Caki2 (cell line): ENCODE data around the gene CCM2. TPM values are rescaled to one million over a fixed set of nuclear protein-coding genes. Genes with fewer than 3 reads are reported as not detected.

Experiments
- DNase-seq: peaks from one replicate; pipeline ENCODE4 v3.0.0-alpha.2; 2015; ENCODE audit warnings: low read depth
- in situ Hi-C: cut with HindIII; loops from 2 replicates; pipeline ENCODE4 v1.10.0; 2016; ENCODE audit warnings: low sequenced_read_pairs, low pct_unique_long_range_greater_than_20kb, mixed read lengths
- total RNA-seq: library from RNA; depleted of rRNA; stranded (reverse); fragments of >200 nt; shearing (Covaris generic); gene quantifications from 2 replicates; pipeline ENCODE4 v1.2.3, GENCODE V29; 2014; ENCODE audit warnings: low replicate concordance

CCM2 gene
- total RNA-seq, 1 experiment from 2014 or later, result 81.5 TPM

GRCh38 chr7:45048748-45049147 is 48.7 kb downstream of the CCM2 start:
- in situ Hi-C loops, result no loop called here
- DNase-seq, result peak; percentile 14

- no peak for DNase-seq
- in situ Hi-C loops, result no loop called here
These were observed 50.2 kb downstream of the CCM2 start for GRCh38 chr7:45050198-45050597.

- DNase-seq, result no peak
- in situ Hi-C loops, result no loop called here
These were observed 52.0 kb downstream of the CCM2 start for GRCh38 chr7:45052011-45052410.

- in situ Hi-C loops, result no loop called here
- DNase-seq, result no peak
These were observed 53.4 kb downstream of the CCM2 start for GRCh38 chr7:45053401-45053800.

GRCh38 chr7:45053941-45054340 is 53.9 kb downstream of the CCM2 start:
- no peak for DNase-seq
- in situ Hi-C loops, result no loop called here

GRCh38 chr7:45054442-45054841 is 54.4 kb downstream of the CCM2 start:
- no peak for DNase-seq
- in situ Hi-C loops, result no loop called here

GRCh38 chr7:45055016-45055415 is 55.0 kb downstream of the CCM2 start:
- in situ Hi-C loops, result no loop called here
- no peak for DNase-seq

GRCh38 chr7:45055594-45056219 is 55.7 kb downstream of the CCM2 start:
- in situ Hi-C loops, result no loop called here
- no peak for DNase-seq

- DNase-seq, result no peak
- in situ Hi-C loops, result no loop called here
These were observed 57.9 kb downstream of the CCM2 start for GRCh38 chr7:45057878-45058277.

- in situ Hi-C loops, result no loop called here
- no peak for DNase-seq
These were observed 60.3 kb downstream of the CCM2 start for GRCh38 chr7:45060295-45060694.

GRCh38 chr7:45061352-45061751 is 61.4 kb downstream of the CCM2 start:
- no peak for DNase-seq
- in situ Hi-C loops, result no loop called here

GRCh38 chr7:45061806-45062425 is 61.9 kb downstream of the CCM2 start:
- no peak for DNase-seq
- in situ Hi-C loops, result no loop called here

- in situ Hi-C loops, result no loop called here
These were observed 64.2 kb downstream of the CCM2 start for GRCh38 chr7:45064047-45064725.

GRCh38 chr7:45065031-45065995 is 65.3 kb downstream of the CCM2 start:
- in situ Hi-C loops, result no loop called here
- no peak for DNase-seq

More at GRCh38 chr7:45064047-45064725, 64.2 kb downstream of the CCM2 start:
- DNase-seq, result no peak

GRCh38 chr7:45066409-45066808 is 66.4 kb downstream of the CCM2 start:
- DNase-seq, result no peak
- in situ Hi-C loops, result no loop called here

- no peak for DNase-seq
- in situ Hi-C loops, result no loop called here
These were observed 67.6 kb downstream of the CCM2 start for GRCh38 chr7:45067582-45067981.

- in situ Hi-C loops, result no loop called here
- DNase-seq, result no peak
These were observed 68.4 kb downstream of the CCM2 start for GRCh38 chr7:45068236-45069023.
